ENCODE results near the gene CA7. TPM values are rescaled to one million over a fixed set of nuclear protein-coding genes. Genes with fewer than 3 reads are reported as not detected.
"Not testable (repeated sequence)": the region's sequence is repeated elsewhere in the genome, so short reads cannot be mapped to it uniquely, and the experiment has no call there.

Gene CA7
- total RNA-seq, 2 experiments from 2014 or later = 0.16 TPM; not detected in 1

DNA sequence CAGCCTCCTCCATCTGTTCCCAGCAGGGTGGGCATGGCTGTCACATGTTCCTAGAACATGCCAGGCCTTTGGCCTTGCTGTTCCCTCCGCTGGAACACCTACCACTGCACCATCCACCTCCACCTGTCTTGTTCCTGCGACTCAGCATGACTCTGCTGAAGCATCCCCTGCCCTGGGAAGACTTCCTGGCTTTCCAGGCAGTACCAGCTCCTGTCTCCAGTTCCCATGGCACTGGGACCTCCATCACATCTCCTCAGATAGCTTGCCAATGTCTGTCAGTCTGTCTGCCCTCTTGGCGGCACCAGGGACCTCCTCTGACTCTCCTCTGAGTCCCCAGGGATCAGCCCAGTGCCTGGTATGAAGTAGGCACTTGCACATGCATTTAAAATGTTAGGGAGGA, 51.8 kb downstream of the CA7 start:
- ChIA-PET POLR2A (no interaction called here), CTCF (interaction anchor here (0.8 to 2.8 kb wide), 12 partner anchors 10 to 45 kb away, joined by 3 to 19 read pairs (median 6); partner anchors contain the start of gene PDP2)
- no peaks in the 10 kb centered on the region for H3K9me3 Mint-ChIP-seq (ENCODE audit: low read depth)
- DNase-seq (no peak), ATAC-seq (no peak)
- peaks cover 8% of the 10 kb centered on the region for H3K4me1 Mint-ChIP-seq
- no peak overlapping the region for H3K4me3 Mint-ChIP-seq
- H3K27me3 Mint-ChIP-seq = no peaks in the 10 kb centered on the region
- intact Hi-C loops (cut with DNase I, micrococcal nuclease) = loop anchor here (1.0 to 2.0 kb wide), 4 partner anchors 29 to 39 kb away; partner anchors contain the start of genes CES2 (in 1 of the 2), CIAO2B (in 1 of the 2) and RRAD (in 1 of the 2)
- peaks cover 7% of the 10 kb centered on the region for H3K36me3 Mint-ChIP-seq (ENCODE audit: low read depth)
- no peak overlapping the region for H3K27ac Mint-ChIP-seq

- DNase-seq; H3K36me3 Mint-ChIP-seq (ENCODE audit: low read depth); ATAC-seq; H3K27me3 Mint-ChIP-seq; intact Hi-C loops (cut with DNase I, micrococcal nuclease); H3K27ac Mint-ChIP-seq; H3K9me3 Mint-ChIP-seq (ENCODE audit: low read depth); H3K4me1 Mint-ChIP-seq; POLR2A ChIA-PET; H3K4me3 Mint-ChIP-seq: not testable (repeated sequence)
- CTCF ChIA-PET = interaction anchor here (0.7 to 2.7 kb wide), 3 partner anchors 16 to 66 kb away, joined by 3 to 12 read pairs (median 9); partner anchors contain the start of genes NAE1 and PDP2
Observed at GRCh38 chr16:66896682-66897081, 52.5 kb downstream of the CA7 start.

DNA sequence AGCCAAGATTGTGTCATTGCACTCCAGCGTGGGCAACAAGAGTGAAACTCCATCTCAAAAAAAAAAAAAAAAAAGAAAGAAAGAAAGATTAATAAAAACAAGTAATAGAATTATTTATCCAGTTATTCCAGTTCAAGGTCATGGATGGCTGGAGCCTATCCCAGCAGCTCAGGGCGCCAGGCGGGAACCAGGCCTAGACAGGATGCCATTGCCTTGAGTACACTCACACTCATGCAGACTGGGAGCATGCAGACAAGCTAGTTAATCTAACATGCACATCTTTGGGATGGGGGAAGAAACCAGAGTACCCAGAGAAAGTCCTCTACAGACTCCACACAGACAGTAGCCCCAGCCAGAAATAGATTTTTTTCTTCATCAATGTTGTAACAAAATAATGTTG, 54.0 kb downstream of the CA7 start:
- Mint-ChIP-seq H3K27me3 (no peaks in the 10 kb centered on the region), H3K4me3 (no peak overlapping the region), H3K9me3 (ENCODE audit: low read depth) (no peaks in the 10 kb centered on the region), H3K36me3 (ENCODE audit: low read depth) (peaks cover 4% of the 10 kb centered on the region), H3K27ac (no peak overlapping the region), H3K4me1 (peaks cover under 1% of the 10 kb centered on the region)
- DNase-seq (no peak), ATAC-seq (no peak)
- intact Hi-C loops (cut with DNase I, micrococcal nuclease) = no loop called here
- CTCF ChIA-PET = interaction anchor here (1.0 to 1.3 kb wide), 4 partner anchors 8 to 51 kb away, joined by 3 to 6 read pairs (median 4); partner anchors contain the start of gene PDP2
- POLR2A ChIA-PET = interaction anchor here (1.1 kb wide), 1 partner anchor 29 kb away, joined by 3 read pairs; no protein-coding TSS in a partner anchor

- CTCF ChIA-PET = interaction anchor here (1.0 to 1.2 kb wide), 3 partner anchors 12 to 50 kb away, joined by 3 to 4 read pairs (median 3); partner anchors contain the start of gene PDP2
- intact Hi-C loops (cut with DNase I, micrococcal nuclease) = no loop called here
- H3K27me3 Mint-ChIP-seq = no peaks in the 10 kb centered on the region
- H3K4me1 Mint-ChIP-seq = no peaks in the 10 kb centered on the region
- ATAC-seq = no peak
- H3K4me3 Mint-ChIP-seq = no peak overlapping the region
- H3K9me3 Mint-ChIP-seq (ENCODE audit: low read depth) = no peaks in the 10 kb centered on the region
- no peak for DNase-seq
- no peak overlapping the region for H3K27ac Mint-ChIP-seq
- POLR2A ChIA-PET = interaction anchor here (1.1 kb wide), 1 partner anchor 28 kb away, joined by 3 read pairs; no protein-coding TSS in a partner anchor
- H3K36me3 Mint-ChIP-seq (ENCODE audit: low read depth) = peaks cover 4% of the 10 kb centered on the region
Observed at GRCh38 chr16:66898933-66899309, 54.7 kb downstream of the CA7 start.

GRCh38 chr16:66899310-66899944, 55.2 kb downstream of the CA7 start:
- ATAC-seq = no peak
- intact Hi-C loops (cut with DNase I, micrococcal nuclease) = no loop called here
- CTCF ChIA-PET = interaction anchor here (0.7 to 1.2 kb wide), 3 partner anchors 12 to 240 kb away, joined by 3 to 4 read pairs (median 3); partner anchors contain the start of gene PDP2
- H3K4me3 Mint-ChIP-seq = no peak overlapping the region
- no peaks in the 10 kb centered on the region for H3K9me3 Mint-ChIP-seq (ENCODE audit: low read depth)
- no peaks in the 10 kb centered on the region for H3K4me1 Mint-ChIP-seq
- H3K27ac Mint-ChIP-seq = no peak overlapping the region
- H3K36me3 Mint-ChIP-seq (ENCODE audit: low read depth) = peaks cover 4% of the 10 kb centered on the region
- H3K27me3 Mint-ChIP-seq = no peaks in the 10 kb centered on the region
- DNase-seq = no peak
- POLR2A ChIA-PET = interaction anchor here (0.6 kb wide), 1 partner anchor 18 kb away, joined by 4 read pairs; no protein-coding TSS in a partner anchor

DNA sequence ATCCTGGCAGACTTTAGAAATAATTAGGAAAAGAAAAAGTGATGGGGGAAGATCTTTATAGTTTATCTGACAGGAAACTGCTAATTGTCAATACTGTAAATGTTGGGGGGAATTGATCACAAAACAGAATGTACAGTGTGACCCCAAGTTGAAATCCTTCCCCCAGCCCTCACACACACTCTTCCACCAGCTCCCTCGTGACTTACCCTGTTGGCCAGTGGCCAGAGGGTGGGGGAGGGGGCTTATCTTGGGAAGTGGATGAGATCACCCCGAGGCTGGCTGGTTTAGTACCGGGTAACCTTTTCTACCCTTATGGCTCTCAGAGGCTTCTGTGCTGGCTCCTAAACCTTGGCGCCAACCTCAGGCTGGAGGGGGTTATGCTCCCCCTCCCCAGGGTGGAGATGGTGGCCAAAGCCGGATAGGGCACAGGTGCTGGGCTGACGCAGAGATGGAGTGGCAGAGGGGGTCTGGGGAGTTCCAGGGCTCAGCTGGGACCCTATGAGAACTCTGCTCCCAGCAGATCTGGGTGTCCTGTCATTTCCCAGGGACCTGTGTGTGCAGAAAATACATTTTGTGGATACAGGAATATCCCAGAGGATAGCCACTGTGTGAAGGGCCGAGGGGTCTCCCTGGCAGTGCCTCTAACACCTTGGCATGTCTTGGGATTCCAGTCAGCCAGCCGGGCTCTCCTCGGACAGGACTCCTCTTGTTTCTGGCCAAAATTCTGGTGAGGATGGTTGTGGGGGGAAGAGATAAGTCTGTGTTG, 55.9 kb downstream of the CA7 start:
- DNase-seq (no peak), ATAC-seq (no peak)
- ChIA-PET CTCF (interaction anchor here (0.7 to 1.3 kb wide), 4 partner anchors 11 to 239 kb away, joined by 3 to 5 read pairs (median 4); partner anchors contain the start of gene CIAO2B), POLR2A (interaction anchor here (0.6 kb wide), 1 partner anchor 18 kb away, joined by 4 read pairs; no protein-coding TSS in a partner anchor)
- Mint-ChIP-seq H3K4me1 (no peaks in the 10 kb centered on the region), H3K4me3 (no peak overlapping the region), H3K9me3 (ENCODE audit: low read depth) (no peaks in the 10 kb centered on the region), H3K27ac (no peak overlapping the region), H3K27me3 (no peaks in the 10 kb centered on the region), H3K36me3 (ENCODE audit: low read depth) (peaks cover 4% of the 10 kb centered on the region)
- intact Hi-C loops (cut with DNase I, micrococcal nuclease) = no loop called here

- no peak for ATAC-seq
- intact Hi-C loops (cut with DNase I, micrococcal nuclease) = no loop called here
- Mint-ChIP-seq H3K36me3 (ENCODE audit: low read depth) (peaks cover 1% of the 10 kb centered on the region), H3K9me3 (ENCODE audit: low read depth) (no peaks in the 10 kb centered on the region), H3K27ac (no peak overlapping the region), H3K4me1 (peaks cover 2% of the 10 kb centered on the region), H3K27me3 (no peaks in the 10 kb centered on the region), H3K4me3 (no peak overlapping the region)
- POLR2A ChIA-PET = no interaction called here
- CTCF ChIA-PET = interaction anchor here (0.5 to 1.3 kb wide), 6 partner anchors 11 to 284 kb away, joined by 3 to 5 read pairs (median 3); partner anchors contain the start of gene CIAO2B
- no peak for DNase-seq
Observed at GRCh38 chr16:66900721-66901441, 56.7 kb downstream of the CA7 start.

DNA sequence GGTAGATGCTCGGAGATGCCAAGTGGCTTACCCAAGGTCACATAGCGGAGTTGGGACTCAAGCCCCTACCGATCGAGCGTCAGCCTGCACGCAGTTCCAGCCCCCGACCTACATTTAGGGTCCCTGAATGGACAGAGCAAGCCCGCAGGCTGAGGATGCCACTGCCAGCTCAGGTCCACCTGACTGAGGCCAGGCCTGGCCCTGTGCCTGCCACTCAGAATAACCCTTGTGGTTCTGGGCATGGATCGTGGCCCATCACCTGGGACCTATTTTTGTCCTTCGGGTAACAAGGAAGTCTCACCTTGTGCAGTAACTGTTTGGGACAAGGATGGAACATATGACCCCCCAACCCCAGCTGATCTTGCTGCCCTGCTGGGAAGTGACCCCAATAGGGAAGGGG, 57.4 kb downstream of the CA7 start:
- Mint-ChIP-seq H3K4me3 (no peak overlapping the region), H3K27me3 (no peaks in the 10 kb centered on the region), H3K27ac (no peak overlapping the region), H3K36me3 (ENCODE audit: low read depth) (no peaks in the 10 kb centered on the region), H3K9me3 (ENCODE audit: low read depth) (no peaks in the 10 kb centered on the region), H3K4me1 (peaks cover 6% of the 10 kb centered on the region)
- ChIA-PET POLR2A (no interaction called here), CTCF (interaction anchor here (0.5 to 1.2 kb wide), 3 partner anchors 21 to 283 kb away, joined by 3 to 5 read pairs (median 3); no protein-coding TSS in a partner anchor)
- DNase-seq (no peak), ATAC-seq (no peak)
- intact Hi-C loops (cut with DNase I, micrococcal nuclease) = no loop called here

DNA sequence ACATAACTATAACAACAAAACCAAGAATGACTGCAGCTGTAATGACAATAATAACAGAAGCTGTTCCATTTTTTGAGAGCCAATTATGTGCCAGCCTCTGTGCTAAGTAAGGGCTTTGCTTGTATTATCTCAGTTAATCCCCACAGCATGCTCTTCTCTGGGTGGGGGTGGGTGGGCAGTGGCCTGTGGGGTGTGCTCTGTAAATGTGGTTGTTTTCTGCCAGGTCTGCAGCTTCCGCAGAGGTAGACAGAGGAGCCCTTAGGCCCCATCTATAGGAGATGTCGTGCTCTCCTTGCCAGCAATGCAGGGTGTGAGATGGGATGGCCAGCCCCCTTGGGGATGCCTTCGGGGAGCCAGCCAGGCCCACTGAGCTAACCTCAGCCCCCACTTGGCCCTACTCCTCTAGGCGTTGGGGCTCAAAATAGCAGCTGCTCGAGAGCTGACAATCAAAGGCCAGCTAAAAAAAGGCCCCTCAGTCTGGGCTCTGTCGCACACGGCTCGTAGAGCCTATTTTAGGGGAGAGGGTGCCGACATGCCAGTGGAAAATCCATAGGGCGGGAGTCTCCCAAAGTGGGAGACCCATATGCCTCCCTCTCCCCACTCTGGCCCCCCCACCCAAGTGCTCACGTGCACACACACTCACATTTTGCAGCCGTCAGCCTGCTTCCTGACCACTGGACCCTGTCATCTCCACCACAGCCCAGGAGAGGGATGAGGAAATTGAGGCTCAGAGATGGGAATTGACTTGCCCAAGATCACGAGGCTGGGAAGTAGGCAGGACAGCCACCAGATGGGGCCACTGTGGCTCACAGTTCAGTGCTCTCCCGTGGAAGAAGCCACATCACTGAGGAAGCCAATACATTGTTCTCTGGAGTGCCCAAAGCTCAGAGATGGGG, 58.7 kb downstream of the CA7 start:
- Mint-ChIP-seq H3K4me3 (no peak overlapping the region), H3K4me1 (peaks cover 6% of the 10 kb centered on the region), H3K27ac (no peak overlapping the region), H3K27me3 (no peaks in the 10 kb centered on the region), H3K36me3 (ENCODE audit: low read depth) (no peaks in the 10 kb centered on the region), H3K9me3 (ENCODE audit: low read depth) (no peaks in the 10 kb centered on the region)
- intact Hi-C loops (cut with DNase I, micrococcal nuclease) = no loop called here
- ATAC-seq = no peak
- CTCF ChIA-PET = interaction anchor here (1.2 to 2.2 kb wide), 3 partner anchors 10 to 58 kb away, joined by 3 to 9 read pairs (median 5); no protein-coding TSS in a partner anchor
- POLR2A ChIA-PET = no interaction called here
- no peak for DNase-seq
